Glutamatergic neuron (in vitro differentiated cells): Measurements from ENCODE around the gene ERCC8. TPM values are rescaled to one million over a fixed set of nuclear protein-coding genes. Genes with fewer than 3 reads are reported as not detected.

Experiments
- DNase-seq: peaks from one replicate; pipeline ENCODE4 v3.0.0; 2022
- H3K27ac Mint-ChIP-seq: one replicate; pipeline ENCODE4 v1.8.0; 2020; ENCODE audit warnings: mild to moderate bottlenecking, mixed read lengths, inconsistent platforms; ENCODE audit not compliant: unreplicated experiment
- H3K27me3 Mint-ChIP-seq: one replicate; pipeline ENCODE4 v1.8.0; 2020; ENCODE audit warnings: mild to moderate bottlenecking, moderate library complexity, mixed read lengths, inconsistent platforms; ENCODE audit not compliant: unreplicated experiment
- H3K36me3 Mint-ChIP-seq: one replicate; pipeline ENCODE4 v1.8.0; 2020; ENCODE audit warnings: mild to moderate bottlenecking, mixed read lengths, inconsistent platforms; ENCODE audit not compliant: unreplicated experiment
- H3K4me1 Mint-ChIP-seq: one replicate; pipeline ENCODE4 v1.8.0; 2020; ENCODE audit warnings: mild to moderate bottlenecking, low read depth, mixed read lengths, inconsistent platforms; ENCODE audit not compliant: unreplicated experiment
- H3K4me3 Mint-ChIP-seq: one replicate; pipeline ENCODE4 v1.8.0; 2020; ENCODE audit warnings: mild to moderate bottlenecking, mixed read lengths, inconsistent platforms; ENCODE audit not compliant: unreplicated experiment
- H3K9me3 Mint-ChIP-seq: one replicate; pipeline ENCODE4 v1.8.0; 2020; ENCODE audit warnings: mild to moderate bottlenecking, moderate library complexity, mixed read lengths, inconsistent platforms; ENCODE audit not compliant: unreplicated experiment
- total RNA-seq: library from RNA; stranded (reverse); fragmentation: NEBNext Ultra II Directional; extraction: Animal tissue kit (Norgen Biotek cat#: 25700); gene quantifications from one replicate; pipeline ENCODE4 v1.2.1, GENCODE V29; 2021; ENCODE audit not compliant: unreplicated experiment
- TF ChIP-seq, protein P1 (sequence below): fragments of 200-600 bp; sonication (generic); IDR thresholded peaks from one replicate; pipeline ENCODE4 v1.5.0; 2021; ENCODE audit not compliant: partially characterized antibody, unreplicated experiment

The ERCC8 gene
- total RNA-seq, 1 donor from 2014 or later, result 17.6 TPM

- no peak overlapping the region for H3K4me3 Mint-ChIP-seq
- no peak for DNase-seq
- no peaks in the 10 kb centered on the region for H3K36me3 Mint-ChIP-seq
- H3K4me1 Mint-ChIP-seq, result no peaks in the 10 kb centered on the region
- no peaks in the 10 kb centered on the region for H3K27me3 Mint-ChIP-seq
- H3K9me3 Mint-ChIP-seq, result peaks cover 2% of the 10 kb centered on the region
- no peak overlapping the region for H3K27ac Mint-ChIP-seq
- TF ChIP-seq, protein P1, sequence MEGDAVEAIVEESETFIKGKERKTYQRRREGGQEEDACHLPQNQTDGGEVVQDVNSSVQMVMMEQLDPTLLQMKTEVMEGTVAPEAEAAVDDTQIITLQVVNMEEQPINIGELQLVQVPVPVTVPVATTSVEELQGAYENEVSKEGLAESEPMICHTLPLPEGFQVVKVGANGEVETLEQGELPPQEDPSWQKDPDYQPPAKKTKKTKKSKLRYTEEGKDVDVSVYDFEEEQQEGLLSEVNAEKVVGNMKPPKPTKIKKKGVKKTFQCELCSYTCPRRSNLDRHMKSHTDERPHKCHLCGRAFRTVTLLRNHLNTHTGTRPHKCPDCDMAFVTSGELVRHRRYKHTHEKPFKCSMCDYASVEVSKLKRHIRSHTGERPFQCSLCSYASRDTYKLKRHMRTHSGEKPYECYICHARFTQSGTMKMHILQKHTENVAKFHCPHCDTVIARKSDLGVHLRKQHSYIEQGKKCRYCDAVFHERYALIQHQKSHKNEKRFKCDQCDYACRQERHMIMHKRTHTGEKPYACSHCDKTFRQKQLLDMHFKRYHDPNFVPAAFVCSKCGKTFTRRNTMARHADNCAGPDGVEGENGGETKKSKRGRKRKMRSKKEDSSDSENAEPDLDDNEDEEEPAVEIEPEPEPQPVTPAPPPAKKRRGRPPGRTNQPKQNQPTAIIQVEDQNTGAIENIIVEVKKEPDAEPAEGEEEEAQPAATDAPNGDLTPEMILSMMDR, result no peak
Measured at GRCh38 chr5:60896991-60897390, 47.9 kb downstream of the ERCC8 start.

DNA sequence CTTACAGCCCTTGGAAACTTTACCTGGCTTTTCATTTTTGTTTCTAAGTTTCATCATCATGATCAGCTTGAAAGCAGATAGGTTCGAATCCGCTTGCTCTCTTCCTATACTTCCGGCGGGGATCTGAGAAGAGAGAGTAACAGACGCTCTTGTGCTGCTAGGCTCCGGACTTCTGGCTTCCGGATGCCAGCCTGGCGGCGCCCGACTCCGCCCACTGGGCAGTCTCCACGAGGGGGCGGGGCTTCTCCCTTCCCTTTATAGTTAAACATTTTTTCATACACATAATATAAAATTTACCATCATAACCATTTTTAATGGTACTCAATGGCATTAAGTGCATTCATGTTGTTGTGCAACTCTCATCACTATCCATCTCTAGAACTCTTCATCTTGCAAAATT lies 51.3 kb downstream of the ERCC8 start:
- no peak overlapping the region for H3K27ac Mint-ChIP-seq
- no peak for DNase-seq
- no peak overlapping the region for H3K4me3 Mint-ChIP-seq
- no peaks in the 10 kb centered on the region for H3K27me3 Mint-ChIP-seq
- H3K4me1 Mint-ChIP-seq, result peaks cover 3% of the 10 kb centered on the region
- TF ChIP-seq, protein P1, result no peak
- peaks cover 2% of the 10 kb centered on the region for H3K9me3 Mint-ChIP-seq
- no peaks in the 10 kb centered on the region for H3K36me3 Mint-ChIP-seq

GRCh38 chr5:60891667-60892066 lies 53.2 kb downstream of the ERCC8 start:
- Mint-ChIP-seq H3K27me3 (no peaks in the 10 kb centered on the region), H3K4me3 (no peak overlapping the region), H3K27ac (no peak overlapping the region), H3K9me3 (peaks cover 2% of the 10 kb centered on the region), H3K36me3 (no peaks in the 10 kb centered on the region), H3K4me1 (peaks cover 3% of the 10 kb centered on the region)
- TF ChIP-seq, protein P1, result no peak
- no peak for DNase-seq

- TF ChIP-seq, protein P1, result no peak
- DNase-seq, result no peak
- no peaks in the 10 kb centered on the region for H3K27me3 Mint-ChIP-seq
- no peak overlapping the region for H3K4me3 Mint-ChIP-seq
- peaks cover 3% of the 10 kb centered on the region for H3K4me1 Mint-ChIP-seq
- no peaks in the 10 kb centered on the region for H3K36me3 Mint-ChIP-seq
- peaks cover 2% of the 10 kb centered on the region for H3K9me3 Mint-ChIP-seq
- H3K27ac Mint-ChIP-seq, result no peak overlapping the region
Measured at GRCh38 chr5:60888359-60889061, 56.4 kb downstream of the ERCC8 start.

GRCh38 chr5:60887746-60888145 lies 57.1 kb downstream of the ERCC8 start:
- H3K27ac Mint-ChIP-seq, result no peak overlapping the region
- H3K27me3 Mint-ChIP-seq, result no peaks in the 10 kb centered on the region
- peaks cover 1% of the 10 kb centered on the region for H3K9me3 Mint-ChIP-seq
- H3K4me1 Mint-ChIP-seq, result peaks cover 3% of the 10 kb centered on the region
- H3K36me3 Mint-ChIP-seq, result peaks cover 2% of the 10 kb centered on the region
- no peak for DNase-seq
- TF ChIP-seq, protein P1, result no peak
- H3K4me3 Mint-ChIP-seq, result no peak overlapping the region
